ENCODE measurements around the gene GSTT2B.
"Not testable (repeated sequence)": the region's sequence is repeated elsewhere in the genome, so short reads cannot be mapped to it uniquely, and the experiment has no call there.

GSTT2B gene

GRCh38 chr22:23939017-23939357 lies 22.0 kb downstream of the GSTT2B start:
- no peak for DNase-seq

- DNase-seq: no peak
Observed at GRCh38 chr22:23938328-23939016, 22.5 kb downstream of the GSTT2B start.

GRCh38 chr22:23926561-23926960 lies 34.4 kb downstream of the GSTT2B start:
- no peak for DNase-seq

GRCh38 chr22:23925020-23925606 lies 35.9 kb downstream of the GSTT2B start:
- no peak for DNase-seq

DNA sequence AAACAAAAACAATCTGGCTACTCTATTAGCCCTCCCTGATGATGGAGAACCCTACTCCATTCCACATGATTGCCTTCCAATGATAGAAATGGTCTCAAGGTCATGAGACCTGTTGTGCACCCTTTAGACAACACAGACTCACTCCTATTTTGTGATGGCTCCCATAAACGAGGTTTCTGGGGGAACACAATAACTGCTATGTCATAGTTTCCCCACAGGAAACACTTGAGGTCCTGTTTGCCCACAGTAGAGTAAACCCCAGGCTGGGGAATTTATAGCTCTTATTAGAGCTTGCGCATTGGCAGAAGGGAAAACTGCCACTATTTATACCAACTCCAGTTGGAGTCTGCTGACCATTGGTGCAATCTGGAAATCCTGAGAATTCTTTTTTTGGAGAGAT lies 38.1 kb downstream of the GSTT2B start:
- no peak for DNase-seq

DNA sequence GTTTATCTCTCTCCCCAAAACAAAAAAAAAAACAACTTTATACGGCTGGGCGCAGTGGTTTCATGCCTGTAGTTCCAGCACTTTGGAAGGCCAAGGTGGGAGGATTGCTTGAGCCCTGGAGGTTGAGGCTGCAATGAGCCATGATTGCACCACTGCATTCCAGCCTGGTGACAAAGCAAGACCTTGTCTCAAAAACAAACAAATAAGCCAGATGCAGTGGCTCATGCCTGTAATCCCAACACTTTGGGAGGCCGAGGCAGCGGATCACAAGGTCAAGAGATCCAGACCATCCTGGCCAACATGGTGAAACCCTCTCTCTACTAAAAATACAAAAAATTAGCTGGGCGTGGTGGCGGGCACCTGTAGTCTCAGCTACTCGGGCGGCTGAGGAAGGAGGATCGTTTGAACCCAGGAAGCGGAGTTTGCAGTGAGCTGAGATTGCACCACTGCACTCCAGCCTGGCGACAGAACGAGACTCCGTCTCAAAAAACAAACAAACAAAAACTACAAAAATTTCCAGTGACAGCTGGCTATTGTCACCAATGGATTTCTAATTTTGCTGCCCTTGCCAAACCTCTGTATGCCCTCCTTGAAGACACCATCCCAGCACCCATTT lies 39.3 kb downstream of the GSTT2B start:
- DNase-seq: not testable (repeated sequence)

DNA sequence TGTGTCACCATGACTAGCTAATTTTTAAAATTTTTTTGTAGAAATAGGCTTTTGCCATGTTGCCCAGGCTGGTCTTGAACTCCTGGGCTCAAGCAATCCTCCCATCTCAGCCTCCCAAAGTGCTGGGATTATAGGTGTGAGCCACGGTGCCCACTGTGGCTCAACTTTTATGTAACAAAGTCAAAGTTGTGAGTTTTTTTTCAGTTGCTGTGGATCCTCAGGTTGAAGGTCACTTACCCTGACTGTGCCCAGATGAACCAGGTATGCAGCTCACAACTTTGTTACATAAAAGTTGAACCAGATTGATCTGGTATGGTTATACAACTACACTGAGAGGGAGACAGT lies 40.8 kb downstream of the GSTT2B start:
- DNase-seq: not testable (repeated sequence)

GRCh38 chr22:23915290-23915689 lies 45.7 kb downstream of the GSTT2B start:
- DNase-seq: no peak

- peak; percentile 91 for DNase-seq
Observed at GRCh38 chr22:23913661-23914353, 47.2 kb downstream of the GSTT2B start.

- no peak for DNase-seq
Observed at GRCh38 chr22:23913306-23913660, 47.7 kb downstream of the GSTT2B start.

DNA sequence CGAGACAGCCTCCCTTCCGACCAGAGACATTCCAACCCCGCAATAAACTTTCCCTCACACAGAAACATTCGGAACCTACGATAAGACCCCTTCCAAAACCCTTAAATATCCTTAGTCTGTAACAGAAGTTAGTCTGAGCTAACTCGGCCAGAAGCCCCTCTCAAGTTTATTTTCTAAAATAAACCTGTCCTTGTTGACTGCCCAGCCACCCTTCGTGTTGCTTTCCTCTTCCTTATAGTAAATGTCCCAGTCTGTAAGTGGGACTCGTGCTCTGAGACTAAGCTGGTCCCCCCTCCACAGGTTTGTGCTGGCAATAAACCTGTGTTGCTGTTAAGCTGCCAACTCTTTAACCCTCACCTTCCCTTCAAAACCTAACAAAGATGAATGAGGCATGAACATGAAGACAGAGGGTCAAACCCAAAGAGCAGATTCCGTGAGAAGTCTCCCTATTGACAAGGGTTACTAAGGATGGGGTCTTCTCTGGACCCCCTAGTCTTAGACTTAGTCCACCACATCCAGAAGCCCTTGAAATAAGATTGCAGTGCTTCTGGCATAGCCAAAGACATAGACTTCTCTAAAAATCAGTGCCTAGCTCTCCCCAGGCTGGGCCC lies 48.6 kb downstream of the GSTT2B start:
- DNase-seq: no peak

GRCh38 chr22:23911318-23911980 lies 49.5 kb downstream of the GSTT2B start:
- DNase-seq: no peak

DNA sequence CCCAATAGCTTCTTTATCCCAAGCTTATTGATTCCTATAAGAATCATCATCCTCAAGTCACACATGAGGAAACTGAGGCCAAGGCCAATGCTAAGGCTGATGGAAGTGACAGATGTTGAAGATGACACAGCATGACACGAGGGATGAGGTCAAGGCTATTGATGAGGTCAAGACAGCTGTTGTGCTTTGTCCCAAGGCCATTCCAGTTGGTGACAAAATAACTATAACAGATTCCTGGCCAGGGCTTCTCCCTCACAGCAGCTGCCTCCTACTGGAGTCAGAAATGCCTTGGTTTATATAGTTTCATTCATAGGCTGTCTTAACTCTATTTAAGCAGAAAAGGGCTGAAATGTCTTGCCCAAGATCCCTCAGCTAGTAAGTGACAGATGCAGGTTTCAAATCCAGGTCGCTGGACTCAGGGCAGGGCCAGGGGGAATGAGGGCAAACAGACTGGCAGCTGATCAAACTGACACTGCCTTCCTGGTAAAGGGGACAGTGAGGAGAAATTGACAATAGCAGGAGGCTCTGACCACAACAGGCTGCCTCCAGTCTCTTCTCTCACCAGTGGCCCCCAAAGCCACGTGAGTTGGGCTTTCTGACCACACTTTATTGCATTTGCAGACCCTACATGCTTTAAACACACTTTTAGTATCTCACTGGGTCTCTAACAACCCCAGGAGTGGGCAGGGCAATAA lies 50.4 kb downstream of the GSTT2B start:
- DNase-seq: no peak

DNA sequence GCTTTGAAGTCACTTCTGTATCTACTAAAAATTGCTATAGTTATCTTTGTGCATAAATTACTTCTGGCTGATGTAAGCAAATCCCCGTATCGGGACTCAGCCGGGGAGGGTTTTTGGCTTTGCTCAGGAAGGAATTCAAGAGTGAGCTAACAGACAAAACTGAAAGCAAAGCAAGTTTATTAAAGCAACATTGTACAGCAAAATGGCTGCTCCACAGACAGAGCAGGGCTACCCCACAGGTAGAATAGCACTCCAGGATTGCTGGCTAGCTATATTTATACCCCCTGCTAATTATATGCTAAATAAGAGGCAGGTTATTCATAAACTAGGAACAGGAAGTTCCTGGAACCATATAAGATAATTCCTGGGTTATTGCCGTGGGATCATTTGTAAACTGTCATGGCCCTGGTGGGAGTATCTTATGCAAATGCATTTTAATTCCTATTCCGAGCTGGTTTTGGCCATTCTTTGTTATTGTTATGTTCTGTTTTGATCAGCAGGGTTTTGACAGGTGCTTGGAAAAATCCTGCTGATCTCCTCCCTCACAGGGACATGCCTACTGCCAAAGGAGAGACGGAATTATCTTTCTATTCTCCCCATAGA lies 51.6 kb downstream of the GSTT2B start:
- no peak for DNase-seq

GRCh38 chr22:23908587-23909205 lies 52.3 kb downstream of the GSTT2B start:
- DNase-seq: no peak

DNA sequence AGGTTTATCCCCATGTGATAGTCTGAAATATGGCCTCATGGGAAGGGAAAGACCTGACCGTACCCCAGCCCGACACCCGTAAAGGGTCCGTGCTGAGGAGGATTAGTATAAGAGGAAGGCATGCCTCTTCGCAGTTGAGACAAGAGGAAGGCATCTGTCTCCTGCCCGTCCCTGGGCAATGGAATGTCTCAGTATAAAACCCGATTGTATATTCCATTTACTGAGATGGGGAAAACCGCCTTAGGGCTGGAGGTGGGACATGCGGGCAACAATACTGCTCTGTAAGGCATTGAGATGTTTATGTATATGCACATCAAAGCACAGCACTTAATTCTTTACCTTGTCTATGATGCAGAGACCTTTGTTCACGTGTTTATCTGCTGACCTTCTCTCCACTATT lies 53.6 kb downstream of the GSTT2B start:
- DNase-seq: not testable (repeated sequence)
